GM12878 (cell line): ENCODE results near the gene LSM14B. TPM values are rescaled to one million over a fixed set of nuclear protein-coding genes. Genes with fewer than 3 reads are reported as not detected.

Source experiments
- ATAC-seq: fragments of 200-7000 bp; cut with Tn5 transposase; 3 replicates; pipeline ENCODE4 v1.9.1; 2020; ENCODE audit warnings: mild to moderate bottlenecking, moderate library complexity
- BruUV-seq: library from RNA; stranded (reverse); fragments of 400-500 nt; replicated peaks from 2 replicates; lab custom pipeline; 2021; lab: Mats Ljungman, UMichigan
- CTCF ChIA-PET: fragments of 300-600 bp; sonication (Branson Sonifier 250); formaldehyde crosslinking; extraction: SDS; loops from one replicate; lab custom pipeline; 2021; ENCODE audit warnings: inconsistent platforms; lab: Yijun Ruan, JAX
- POLR2A ChIA-PET: fragments of 350-600 bp; formaldehyde crosslinking; extraction: SDS; loops from one replicate; lab custom pipeline; 2021; ENCODE audit warnings: inconsistent platforms; lab: Charles Lee
- RAD21 ChIA-PET: fragments of 300-600 bp; sonication (Branson Sonifier 250); formaldehyde crosslinking; loops from one replicate; lab custom pipeline; 2023; ENCODE audit warnings: antibody characterized with exemption; ENCODE audit not compliant: unreplicated experiment; lab: Charles Lee
- SMC1A ChIA-PET: fragments of 300-600 bp; sonication (Branson Sonifier 250); formaldehyde crosslinking; loops from one replicate; lab custom pipeline; 2023; ENCODE audit not compliant: unreplicated experiment, uncharacterized antibody; lab: Charles Lee
- DNase-seq: peaks from one replicate; pipeline ENCODE4 v3.0.0-alpha.2; 2011; ENCODE audit warnings: low read depth, low spot score
- FAIRE-seq: peaks from 3 replicates; lab custom pipeline; 2011; peaks lifted over from hg19 to GRCh38; lab: Jason Lieb, UNC
- H2AFZ ChIP-seq: 2 replicates; pipeline ENCODE4 v1.6.0; 2011; ENCODE audit warnings: low read depth, low read length, control low read depth; ENCODE audit not compliant: control insufficient read depth
- H3K27ac ChIP-seq: 2 replicates; pipeline ENCODE4 v1.5.1; 2011; ENCODE audit warnings: control low read depth; ENCODE audit not compliant: control insufficient read depth, insufficient read depth
- H3K27me3 ChIP-seq, 2 experiments: replicated peaks in 1 of 2; 2 replicates each; pipeline versions ENCODE4 v1.6.0 to v1.6.1; 2011; ENCODE audit warnings: low read length in 1 of 2; ENCODE audit not compliant: control insufficient read depth in 2 of 2, insufficient read depth in 2 of 2
- H3K36me3 ChIP-seq, 2 experiments: 2 replicates each; pipeline ENCODE4 v1.5.1; 2011; ENCODE audit warnings: low read length in 1 of 2; ENCODE audit not compliant: control insufficient read depth in 2 of 2, insufficient read depth in 2 of 2
- H3K4me1 ChIP-seq: 2 replicates; pipeline ENCODE4 v1.6.1; 2011; ENCODE audit warnings: mild to moderate bottlenecking, low read length, moderate library complexity, mixed read lengths; ENCODE audit not compliant: control insufficient read depth, insufficient read depth
- H3K4me2 ChIP-seq: 2 replicates; pipeline ENCODE4 v1.6.0; 2011; ENCODE audit warnings: control low read depth; ENCODE audit not compliant: control insufficient read depth, insufficient read depth
- H3K4me3 ChIP-seq: fragments of 200-600 bp; sonication (generic); 2 replicates; pipeline ENCODE4 v1.5.1; 2016
- H3K79me2 ChIP-seq: 2 replicates; pipeline ENCODE4 v1.6.0; 2011; ENCODE audit warnings: low read length; ENCODE audit not compliant: control insufficient read depth, insufficient read depth
- H3K9ac ChIP-seq: 2 replicates; pipeline ENCODE4 v1.8.0; 2011; ENCODE audit warnings: low read length, control low read depth, mixed read lengths; ENCODE audit not compliant: control insufficient read depth, insufficient read depth
- H3K9me3 ChIP-seq: replicated peaks from 3 replicates; pipeline ENCODE4 v1.5.1; 2011; ENCODE audit warnings: mild to moderate bottlenecking, low read length; ENCODE audit not compliant: control insufficient read depth, insufficient read depth
- H4K20me1 ChIP-seq: 2 replicates; pipeline ENCODE4 v1.6.0; 2011; ENCODE audit not compliant: control insufficient read depth, insufficient read depth
- ATF3 ChIP-seq: IDR thresholded peaks from 2 replicates; pipeline ENCODE4 v1.6.1; 2011; ENCODE audit warnings: low read depth, mild to moderate bottlenecking, low read length, moderate library complexity, borderline replicate concordance; ENCODE audit errors: extremely low read depth
- WGBS: methylation state at CpG from one replicate; pipeline ENCODE4 v1.1.6; 2016; ENCODE audit warnings: low lambda C conversion rate; ENCODE audit not compliant: insufficient replicate concordance, insufficient coverage; ENCODE audit errors: missing lambda C conversion rate; 5-methylcytosine and 5-hydroxymethylcytosine counted together
- in situ Hi-C: fragments of 300-500 bp; cut with MboI; formaldehyde crosslinking; loops from 9 replicates; pipeline ENCODE4 v1.14.3; 2018; ENCODE audit warnings: mixed read lengths
- intact Hi-C: fragments of 100-400 bp; cut with micrococcal nuclease; formaldehyde crosslinking; loops from one replicate; pipeline ENCODE4 v1.14.2; 2022; ENCODE audit not compliant: unreplicated experiment
- polyA plus RNA-seq, 11 experiments: library from polyadenylated mRNA; depleted of rRNA in 4 of 11; unstranded in 6 of 11; stranded (reverse) in 5 of 11; fragments of >200 nt; fragmentation: Nextera tagmentation in 4 of 11; fragmentation: Illumina TruSeq in 1 of 11; extraction: Ambion mirVana in 4 of 11; extraction: Trizol in 1 of 11; gene quantifications; 1 replicate in 1 of 11; 2 replicates in 10 of 11; pipeline versions ENCODE4 v1.2.1 to v1.2.3, GENCODE V29; 2011 to 2016; ENCODE audit warnings: inconsistent platforms in 2 of 11, missing spikeins in 2 of 11, low read depth in 1 of 11
- total RNA-seq, 4 experiments: library from RNA; depleted of rRNA in 3 of 4; stranded (reverse); fragments of >200 nt in 3 of 4; fragmentation: Illumina TruSeq in 1 of 4; extraction: Trizol in 1 of 4; gene quantifications; 2 replicates each; pipeline versions ENCODE4 v1.2.1 to v1.2.3, GENCODE V29; 2013 to 2021
- TF ChIP-seq, protein P1 (sequence below), 3 experiments: IDR thresholded peaks in 2 of 3; conservative IDR thresholded peaks in 1 of 3; 2 replicates each; pipeline ENCODE4 v1.5.1; 2011; ENCODE audit warnings: low read depth in 3 of 3, low read length in 3 of 3, mild to moderate bottlenecking in 3 of 3, control low read depth in 2 of 3, moderate library complexity in 2 of 3, inconsistent platforms in 1 of 3, mixed read lengths in 1 of 3; ENCODE audit not compliant: control insufficient read depth in 2 of 3, insufficient read depth in 1 of 3; ENCODE audit errors: extremely low read depth in 1 of 3

LSM14B gene
- total and polyA plus RNA-seq, 10 of the 15 experiments (the other 5 are each of a cell fraction or from before 2014, with no cell fraction given): 0.56 to 34.3 (median 15.6) TPM

GRCh38 chr20:62123450-62124118 is 1.3 kb downstream of the LSM14B start:
- no peak overlapping the region for H2AFZ ChIP-seq
- H3K36me3 ChIP-seq: peaks cover 6 to 19% of the 10 kb centered on the region in 2 experiments
- ChIA-PET SMC1A (interaction anchor here (0.7 to 2.6 kb wide), 3 partner anchors 12 to 65 kb away, joined by 4 to 6 read pairs (median 5); no protein-coding TSS in a partner anchor), POLR2A (interaction anchor here (1.0 to 1.2 kb wide), 2 partner anchors 18 to 60 kb away, joined by 3 to 4 read pairs; no protein-coding TSS in a partner anchor), CTCF (interaction anchor here (5.1 to 5.7 kb wide), 2 partner anchors 12 to 18 kb away, joined by 22 to 26 read pairs; no protein-coding TSS in a partner anchor), RAD21 (no interaction called here)
- intact Hi-C loops (loop anchor here (2.0 to 10.0 kb wide), 6 partner anchors 19 to 261 kb away; partner anchors contain the start of genes MTG2, PSMA7, RPS21 and SS18L1), in situ Hi-C loops (loop anchor here (5.0 kb wide), 1 partner anchor 56 kb away; the partner anchor contains the start of gene TAF4)
- H3K9ac ChIP-seq: peak overlapping the region; percentile 70
- FAIRE-seq (no peak), ATAC-seq (no peak), DNase-seq (no peak)
- 58% methylated on average over 19 of the region's 19 CpGs for WGBS
- TF ChIP-seq ATF3: no peak
- TF ChIP-seq, protein P1, sequence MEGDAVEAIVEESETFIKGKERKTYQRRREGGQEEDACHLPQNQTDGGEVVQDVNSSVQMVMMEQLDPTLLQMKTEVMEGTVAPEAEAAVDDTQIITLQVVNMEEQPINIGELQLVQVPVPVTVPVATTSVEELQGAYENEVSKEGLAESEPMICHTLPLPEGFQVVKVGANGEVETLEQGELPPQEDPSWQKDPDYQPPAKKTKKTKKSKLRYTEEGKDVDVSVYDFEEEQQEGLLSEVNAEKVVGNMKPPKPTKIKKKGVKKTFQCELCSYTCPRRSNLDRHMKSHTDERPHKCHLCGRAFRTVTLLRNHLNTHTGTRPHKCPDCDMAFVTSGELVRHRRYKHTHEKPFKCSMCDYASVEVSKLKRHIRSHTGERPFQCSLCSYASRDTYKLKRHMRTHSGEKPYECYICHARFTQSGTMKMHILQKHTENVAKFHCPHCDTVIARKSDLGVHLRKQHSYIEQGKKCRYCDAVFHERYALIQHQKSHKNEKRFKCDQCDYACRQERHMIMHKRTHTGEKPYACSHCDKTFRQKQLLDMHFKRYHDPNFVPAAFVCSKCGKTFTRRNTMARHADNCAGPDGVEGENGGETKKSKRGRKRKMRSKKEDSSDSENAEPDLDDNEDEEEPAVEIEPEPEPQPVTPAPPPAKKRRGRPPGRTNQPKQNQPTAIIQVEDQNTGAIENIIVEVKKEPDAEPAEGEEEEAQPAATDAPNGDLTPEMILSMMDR (IDR thresholded peaks at IDR 0.05 in 2 of 3, conservative IDR thresholded peaks at IDR 0.05 in 1 of 3; ENCODE audit: control insufficient read depth in 2 of 3, extremely low read depth in 1 of 3, insufficient read depth in 1 of 3, low read depth in 3 of 3, low read length in 3 of 3): 0 out of 6 replicates have a peak, but pooled peaks of 1 of the 3 experiments have one; percentile 17
- H3K79me2 ChIP-seq: peaks cover 21% of the 10 kb centered on the region
- no peaks in the 10 kb centered on the region; the same call in none of the 2 replicates for H3K4me1 ChIP-seq
- H4K20me1 ChIP-seq: peaks cover 10% of the 10 kb centered on the region
- peak overlapping the region; percentile 73 for H3K4me3 ChIP-seq
- H3K4me2 ChIP-seq: peak overlapping the region; percentile 73
- no TSS peak for BruUV-seq
- no peaks in the 10 kb centered on the region for H3K27me3 ChIP-seq
- no peaks in the 10 kb centered on the region; the same call in 2 of the 3 replicates for H3K9me3 ChIP-seq
- H3K27ac ChIP-seq: no peak overlapping the region; the same call in 1 of the 2 replicates
